Thyroid gland (tissue), 4 donors: ENCODE data around the gene ANXA9. TPM values are rescaled to one million over a fixed set of nuclear protein-coding genes. Genes with fewer than 3 reads are reported as not detected.

Experiments used
- DNase-seq, 2 donors: peaks; one replicate each; pipeline ENCODE4 v3.0.0-alpha.2; 2019
- H3K27ac ChIP-seq, 3 donors: fragments of 200-600 bp; sonication (generic); 1 replicate in 2 of 3; 2 replicates in 1 of 3; pipeline ENCODE4 v1.5.1; 2016 to 2019; ENCODE audit warnings: mild to moderate bottlenecking in 1 of 3, moderate library complexity in 1 of 3
- H3K27me3 ChIP-seq: fragments of 200-600 bp; sonication (generic); one replicate; pipeline ENCODE4 v1.5.1; 2019
- H3K36me3 ChIP-seq, 2 donors: fragments of 200-600 bp; sonication (generic); one replicate each; pipeline ENCODE4 v1.5.1; 2016 to 2019
- H3K4me1 ChIP-seq, 2 donors: fragments of 200-600 bp; sonication (generic); one replicate each; pipeline ENCODE4 v1.5.1; 2017 to 2019
- H3K4me3 ChIP-seq, 3 donors: fragments of 200-600 bp; sonication (generic); replicated peaks in 1 of 3; 1 replicate in 2 of 3; 2 replicates in 1 of 3; pipeline ENCODE4 v1.5.1; 2016; ENCODE audit warnings: mild to moderate bottlenecking in 1 of 3
- H3K9me3 ChIP-seq: fragments of 200-600 bp; sonication (generic); one replicate; pipeline ENCODE4 v1.5.1; 2017
- POLR2A ChIP-seq, 2 donors: fragments of 450-650 bp; IDR thresholded peaks; one replicate each; pipeline ENCODE4 v1.6.1; 2017; ENCODE audit warnings: antibody characterized with exemption in 2 of 2, mild to moderate bottlenecking in 2 of 2, moderate library complexity in 1 of 2
- WGBS, 2 donors: methylation state at CpG; one replicate each; pipeline ENCODE4 v1.1.5; 2017; 5-methylcytosine and 5-hydroxymethylcytosine counted together
- intact Hi-C: fragments of 100-400 bp; cut with DNase I; formaldehyde crosslinking; loops from one replicate; pipeline ENCODE4 v1.15.1; 2023
- total RNA-seq, 4 donors: library from RNA; depleted of rRNA; stranded (reverse); fragments of >200 nt; gene quantifications; one replicate each; pipeline ENCODE4 v1.2.3, GENCODE V29; 2016
- TF ChIP-seq, protein P1 (sequence below), 6 experiments: fragments of 200-600 bp in 3 of 6; fragments of 450-650 bp in 3 of 6; sonication (generic) in 3 of 6; IDR thresholded peaks; one replicate each; pipeline ENCODE4 v1.5.1; 2016 to 2019; ENCODE audit warnings: antibody characterized with exemption in 6 of 6, mild to moderate bottlenecking in 2 of 6, inconsistent platforms in 1 of 6, moderate library complexity in 1 of 6

The ANXA9 gene
- total RNA-seq, 4 donors from 2014 or later = 5.8 to 14.9 (median 10.0) TPM

GRCh38 chr1:150960646-150961045, 21.4 kb upstream of the ANXA9 start:
- Histone ChIP-seq H3K9me3 (no peaks in the 10 kb centered on the region), H3K27ac (no peak overlapping the region), H3K27me3 (no peaks in the 10 kb centered on the region), H3K4me3 (no peak overlapping the region), H3K36me3 (peaks cover 58 to 74% of the 10 kb centered on the region in 2 donors), H3K4me1 (no peaks in the 10 kb centered on the region)
- WGBS, 2 donors = 96 to 98% methylated on average over 7 of the region's 7 CpGs
- TF ChIP-seq POLR2A (IDR thresholded peaks at IDR 0.05) = no peak
- TF ChIP-seq, protein P1, sequence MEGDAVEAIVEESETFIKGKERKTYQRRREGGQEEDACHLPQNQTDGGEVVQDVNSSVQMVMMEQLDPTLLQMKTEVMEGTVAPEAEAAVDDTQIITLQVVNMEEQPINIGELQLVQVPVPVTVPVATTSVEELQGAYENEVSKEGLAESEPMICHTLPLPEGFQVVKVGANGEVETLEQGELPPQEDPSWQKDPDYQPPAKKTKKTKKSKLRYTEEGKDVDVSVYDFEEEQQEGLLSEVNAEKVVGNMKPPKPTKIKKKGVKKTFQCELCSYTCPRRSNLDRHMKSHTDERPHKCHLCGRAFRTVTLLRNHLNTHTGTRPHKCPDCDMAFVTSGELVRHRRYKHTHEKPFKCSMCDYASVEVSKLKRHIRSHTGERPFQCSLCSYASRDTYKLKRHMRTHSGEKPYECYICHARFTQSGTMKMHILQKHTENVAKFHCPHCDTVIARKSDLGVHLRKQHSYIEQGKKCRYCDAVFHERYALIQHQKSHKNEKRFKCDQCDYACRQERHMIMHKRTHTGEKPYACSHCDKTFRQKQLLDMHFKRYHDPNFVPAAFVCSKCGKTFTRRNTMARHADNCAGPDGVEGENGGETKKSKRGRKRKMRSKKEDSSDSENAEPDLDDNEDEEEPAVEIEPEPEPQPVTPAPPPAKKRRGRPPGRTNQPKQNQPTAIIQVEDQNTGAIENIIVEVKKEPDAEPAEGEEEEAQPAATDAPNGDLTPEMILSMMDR (IDR thresholded peaks at IDR 0.05) = no peak
- intact Hi-C loops = no loop called here
- no peak for DNase-seq

DNA sequence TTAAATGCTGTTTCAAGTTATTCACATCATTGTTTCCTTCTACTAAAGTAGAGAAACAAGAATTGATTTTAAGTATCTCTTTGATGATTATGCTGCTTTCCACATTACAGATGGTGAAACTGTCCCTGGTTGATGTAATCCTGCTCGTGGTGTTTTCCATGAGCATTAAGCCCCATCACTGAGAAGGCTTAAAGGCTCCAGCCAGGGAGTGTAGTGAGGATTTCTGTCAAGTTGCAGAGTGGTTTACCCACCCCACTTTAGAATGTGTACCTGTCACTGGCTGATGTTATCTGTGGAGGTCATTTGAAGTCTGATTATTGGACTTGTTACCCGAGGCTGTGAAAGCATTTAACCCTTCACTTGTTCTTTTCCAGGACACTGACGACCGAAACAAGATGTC, 20.3 kb upstream of the ANXA9 start:
- H3K36me3 ChIP-seq = peaks cover 68 to 84% of the 10 kb centered on the region in 2 donors
- TF ChIP-seq, protein P1 (IDR thresholded peaks at IDR 0.05) = no peak
- TF ChIP-seq POLR2A (IDR thresholded peaks at IDR 0.05) = no peak
- WGBS, 2 donors = 72 to 78% methylated on average over 4 of the region's 4 CpGs
- no peaks in the 10 kb centered on the region for H3K27me3 ChIP-seq
- no peak for DNase-seq
- H3K4me1 ChIP-seq = no peaks in the 10 kb centered on the region
- no peaks in the 10 kb centered on the region for H3K9me3 ChIP-seq
- intact Hi-C loops = no loop called here
- H3K4me3 ChIP-seq = no peak overlapping the region
- H3K27ac ChIP-seq = no peak overlapping the region

GRCh38 chr1:150963321-150964163, 18.6 kb upstream of the ANXA9 start:
- H3K27me3 ChIP-seq = no peaks in the 10 kb centered on the region
- intact Hi-C loops = no loop called here
- peaks cover 86 to 97% of the 10 kb centered on the region in 2 donors for H3K36me3 ChIP-seq
- H3K4me1 ChIP-seq = no peaks in the 10 kb centered on the region
- 87 to 89% methylated on average over 10 of the region's 10 CpGs for WGBS, 2 donors
- TF ChIP-seq POLR2A (IDR thresholded peaks at IDR 0.05) = no peak
- TF ChIP-seq, protein P1 (IDR thresholded peaks at IDR 0.05) = no peak
- no peaks in the 10 kb centered on the region for H3K9me3 ChIP-seq
- no peak overlapping the region for H3K27ac ChIP-seq
- H3K4me3 ChIP-seq = no peak overlapping the region
- no peak for DNase-seq

GRCh38 chr1:150964164-150964489, 18.0 kb upstream of the ANXA9 start:
- Histone ChIP-seq H3K27ac (no peak overlapping the region), H3K4me1 (no peaks in the 10 kb centered on the region), H3K9me3 (no peaks in the 10 kb centered on the region), H3K36me3 (peaks cover 86 to 95% of the 10 kb centered on the region in 2 donors), H3K4me3 (no peak overlapping the region), H3K27me3 (no peaks in the 10 kb centered on the region)
- WGBS, 2 donors = 72 to 87% methylated on average over 5 of the region's 5 CpGs
- intact Hi-C loops = no loop called here
- DNase-seq = no peak
- TF ChIP-seq, protein P1 (IDR thresholded peaks at IDR 0.05) = no peak
- no peak for TF ChIP-seq POLR2A (IDR thresholded peaks at IDR 0.05)

GRCh38 chr1:150965605-150966004, 16.5 kb upstream of the ANXA9 start:
- Histone ChIP-seq H3K4me3 (no peak overlapping the region), H3K27me3 (no peaks in the 10 kb centered on the region), H3K36me3 (peaks cover 71 to 82% of the 10 kb centered on the region in 2 donors), H3K9me3 (no peaks in the 10 kb centered on the region), H3K4me1 (peaks cover 4 to 12% of the 10 kb centered on the region in 2 donors), H3K27ac (no peak overlapping the region)
- 93 to 97% methylated on average over 4 of the region's 4 CpGs for WGBS, 2 donors
- no peak for DNase-seq
- intact Hi-C loops = no loop called here
- TF ChIP-seq, protein P1 (IDR thresholded peaks at IDR 0.05) = no peak
- no peak for TF ChIP-seq POLR2A (IDR thresholded peaks at IDR 0.05)
